ENCODE data around the gene TMEM98. TPM values are rescaled to one million over a fixed set of nuclear protein-coding genes. Genes with fewer than 3 reads are reported as not detected.

TMEM98 gene
- total RNA-seq, 1 experiment from 2014 or later = not detected

DNA sequence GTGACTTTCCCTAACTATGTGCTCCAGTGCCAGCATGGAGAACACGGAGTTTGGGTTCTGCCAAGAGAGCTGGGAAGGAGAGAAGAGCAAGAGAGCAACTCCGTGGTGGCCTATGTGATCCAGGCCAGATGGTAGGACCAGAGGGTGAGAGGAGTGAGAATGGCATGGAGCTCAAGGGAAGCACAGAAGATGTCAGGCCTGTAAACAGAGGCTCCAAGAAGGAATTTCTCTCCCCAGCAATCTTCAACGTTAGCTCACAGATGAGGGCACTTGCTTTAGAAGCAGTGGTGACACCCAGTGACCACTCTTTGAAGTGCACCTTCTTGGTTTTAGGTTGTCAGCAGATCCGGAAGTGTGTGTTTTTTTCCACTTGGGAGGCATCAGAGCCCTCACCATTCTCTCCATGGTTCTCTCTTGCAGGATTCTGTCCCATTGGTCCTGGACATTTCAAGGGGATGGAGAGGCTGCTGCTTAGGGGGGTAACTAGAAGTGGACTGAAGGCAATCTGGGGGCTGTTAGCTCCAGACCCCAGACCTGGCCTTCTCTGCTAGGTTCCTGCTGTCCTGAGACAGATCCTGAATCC lies 18.1 kb upstream of the TMEM98 start:
- Histone ChIP-seq H3K4me2 (ENCODE audit: low read depth, low read length, poor library complexity, severe bottlenecking) (no peak overlapping the region), H3K9ac (ENCODE audit: low read length) (no peak overlapping the region), H3K79me2 (ENCODE audit: low read length) (no peaks in the 10 kb centered on the region), H3K9me3 (ENCODE audit: low read length) (no peaks in the 10 kb centered on the region), H2AFZ (ENCODE audit: low read length) (no peak overlapping the region; the same call in 1 of the 2 replicates), H3K9me2 (replicated peaks; ENCODE audit: insufficient read depth, low read length) (no peaks in the 10 kb centered on the region), H3K27me3 (ENCODE audit: low read length) (no peaks in the 10 kb centered on the region), H3K4me1 (ENCODE audit: low read length) (no peaks in the 10 kb centered on the region), H4K20me1 (ENCODE audit: insufficient read depth, low read depth, low read length) (no peaks in the 10 kb centered on the region), H3K27ac (ENCODE audit: low read length) (no peak overlapping the region), H3K4me3 (ENCODE audit: low read length) (no peak overlapping the region), H3K36me3 (ENCODE audit: insufficient read depth, low read length) (no peaks in the 10 kb centered on the region)
- peak; percentile 76 for DNase-seq

DNA sequence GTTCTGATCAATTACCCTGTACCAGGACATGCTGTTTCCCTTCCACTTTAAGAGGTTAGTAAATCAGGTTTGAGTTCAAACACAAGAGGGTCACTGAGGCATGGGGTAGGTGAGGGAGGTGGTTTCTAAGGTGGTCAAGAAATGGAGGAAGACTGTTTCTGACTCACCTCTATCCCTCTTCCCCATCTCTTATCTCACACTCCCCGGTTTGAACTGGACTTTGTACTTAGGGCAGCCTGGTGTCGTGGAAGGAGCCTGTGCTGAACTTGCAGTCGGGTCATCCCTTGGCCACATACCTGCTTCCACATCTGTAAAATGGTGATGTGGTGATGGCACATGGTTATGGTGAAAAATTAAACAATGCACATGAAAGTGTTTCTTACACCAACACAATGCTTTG lies 17.2 kb upstream of the TMEM98 start:
- Histone ChIP-seq H2AFZ (ENCODE audit: low read length) (no peak overlapping the region), H3K4me2 (ENCODE audit: low read depth, low read length, poor library complexity, severe bottlenecking) (no peak overlapping the region), H3K79me2 (ENCODE audit: low read length) (no peaks in the 10 kb centered on the region), H3K9me2 (replicated peaks; ENCODE audit: insufficient read depth, low read length) (no peaks in the 10 kb centered on the region), H3K36me3 (ENCODE audit: insufficient read depth, low read length) (no peaks in the 10 kb centered on the region), H3K27ac (ENCODE audit: low read length) (no peak overlapping the region), H3K4me1 (ENCODE audit: low read length) (no peaks in the 10 kb centered on the region), H3K27me3 (ENCODE audit: low read length) (no peaks in the 10 kb centered on the region), H4K20me1 (ENCODE audit: insufficient read depth, low read depth, low read length) (no peaks in the 10 kb centered on the region), H3K9me3 (ENCODE audit: low read length) (no peaks in the 10 kb centered on the region), H3K9ac (ENCODE audit: low read length) (no peak overlapping the region), H3K4me3 (ENCODE audit: low read length) (no peak overlapping the region)
- DNase-seq = no peak

DNA sequence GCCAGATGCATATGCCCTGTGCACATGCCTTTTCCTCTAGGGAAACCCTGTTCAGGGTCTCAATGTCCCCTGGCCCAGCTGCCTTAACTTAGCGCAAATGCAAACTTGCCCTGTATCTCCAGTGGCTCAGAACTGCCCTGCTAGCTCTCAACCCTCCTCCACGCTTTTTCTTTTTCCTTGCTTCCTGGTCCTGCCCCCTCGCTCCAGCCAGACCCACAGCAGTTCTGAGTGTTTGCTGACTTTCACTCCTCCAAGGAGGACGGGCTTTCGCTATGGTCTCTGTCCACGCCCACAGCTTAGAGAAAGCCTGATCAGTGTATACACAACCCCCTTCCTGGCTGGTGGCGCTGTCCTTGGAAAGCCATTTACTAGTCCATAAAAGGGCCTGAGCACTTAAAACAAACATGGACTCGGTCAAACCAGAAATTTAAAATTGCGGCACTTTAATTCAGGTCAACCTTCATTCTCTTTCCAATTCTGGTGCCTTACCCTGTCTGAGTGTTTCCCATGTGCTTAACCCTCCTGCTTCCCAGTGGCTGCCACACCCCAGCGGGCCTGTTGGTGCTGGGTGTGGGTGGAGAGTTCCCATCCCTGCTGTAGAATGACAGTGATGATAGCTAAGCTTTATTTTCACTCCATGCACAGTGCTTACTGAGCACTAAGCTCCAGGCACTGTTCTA lies 15.6 kb upstream of the TMEM98 start:
- Histone ChIP-seq H3K9ac (ENCODE audit: low read length) (no peak overlapping the region), H3K79me2 (ENCODE audit: low read length) (no peaks in the 10 kb centered on the region), H2AFZ (ENCODE audit: low read length) (no peak overlapping the region), H3K4me1 (ENCODE audit: low read length) (no peaks in the 10 kb centered on the region), H3K9me2 (replicated peaks; ENCODE audit: insufficient read depth, low read length) (no peaks in the 10 kb centered on the region), H3K36me3 (ENCODE audit: insufficient read depth, low read length) (no peaks in the 10 kb centered on the region), H3K4me3 (ENCODE audit: low read length) (no peak overlapping the region), H3K9me3 (ENCODE audit: low read length) (no peaks in the 10 kb centered on the region), H3K27ac (ENCODE audit: low read length) (no peak overlapping the region), H4K20me1 (ENCODE audit: insufficient read depth, low read depth, low read length) (no peaks in the 10 kb centered on the region), H3K27me3 (ENCODE audit: low read length) (no peaks in the 10 kb centered on the region), H3K4me2 (ENCODE audit: low read depth, low read length, poor library complexity, severe bottlenecking) (no peak overlapping the region)
- DNase-seq = no peak

DNA sequence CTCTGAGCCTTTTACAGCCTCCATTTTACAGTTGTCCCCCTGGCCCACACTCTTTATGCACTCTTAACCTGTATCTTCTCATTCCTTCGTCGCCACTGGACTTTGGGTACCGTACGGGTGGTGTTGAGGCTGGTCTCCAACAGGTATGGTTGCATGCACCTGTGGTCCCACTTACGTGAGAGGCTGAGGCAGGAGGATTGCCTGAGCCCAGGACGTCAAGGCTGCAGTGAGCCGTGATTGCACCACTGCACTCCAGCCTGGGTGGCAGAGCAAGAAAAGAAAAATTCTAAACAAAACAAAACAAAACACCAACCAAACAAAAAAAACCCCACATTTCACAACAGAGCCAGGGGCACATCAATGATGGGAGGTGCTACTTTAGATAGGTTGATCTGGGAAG lies 14.4 kb upstream of the TMEM98 start:
- Histone ChIP-seq H4K20me1 (ENCODE audit: insufficient read depth, low read depth, low read length) (no peaks in the 10 kb centered on the region), H3K79me2 (ENCODE audit: low read length) (no peaks in the 10 kb centered on the region), H3K9ac (ENCODE audit: low read length) (no peak overlapping the region), H2AFZ (ENCODE audit: low read length) (no peak overlapping the region), H3K27ac (ENCODE audit: low read length) (no peak overlapping the region), H3K9me3 (ENCODE audit: low read length) (no peaks in the 10 kb centered on the region), H3K36me3 (ENCODE audit: insufficient read depth, low read length) (no peaks in the 10 kb centered on the region), H3K27me3 (ENCODE audit: low read length) (no peaks in the 10 kb centered on the region), H3K4me3 (ENCODE audit: low read length) (no peak overlapping the region), H3K4me1 (ENCODE audit: low read length) (no peaks in the 10 kb centered on the region), H3K9me2 (replicated peaks; ENCODE audit: insufficient read depth, low read length) (no peaks in the 10 kb centered on the region), H3K4me2 (ENCODE audit: low read depth, low read length, poor library complexity, severe bottlenecking) (no peak overlapping the region)
- no peak for DNase-seq

DNA sequence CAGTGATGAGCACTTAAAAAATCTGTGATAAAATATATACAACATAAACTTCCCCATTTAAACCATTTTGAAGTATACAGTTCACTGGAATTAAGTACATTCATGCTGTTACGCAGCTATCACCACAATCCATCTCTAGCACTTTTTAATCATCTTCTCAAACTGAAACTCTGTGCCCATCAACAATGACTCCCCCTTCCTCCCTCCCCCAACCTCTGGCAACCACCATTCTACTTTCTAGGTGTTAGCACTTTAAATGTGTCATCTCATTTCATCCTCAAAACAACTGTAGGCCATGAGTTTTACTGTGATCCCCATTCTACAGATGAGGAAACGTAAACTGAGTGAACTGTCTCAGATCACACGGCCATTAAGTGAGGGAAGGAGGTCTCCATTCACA lies 13.8 kb upstream of the TMEM98 start:
- Histone ChIP-seq H3K9me3 (ENCODE audit: low read length) (no peaks in the 10 kb centered on the region), H3K4me3 (ENCODE audit: low read length) (no peak overlapping the region), H4K20me1 (ENCODE audit: insufficient read depth, low read depth, low read length) (no peaks in the 10 kb centered on the region), H2AFZ (ENCODE audit: low read length) (no peak overlapping the region), H3K4me2 (ENCODE audit: low read depth, low read length, poor library complexity, severe bottlenecking) (no peak overlapping the region), H3K27ac (ENCODE audit: low read length) (no peak overlapping the region), H3K4me1 (ENCODE audit: low read length) (no peaks in the 10 kb centered on the region), H3K9ac (ENCODE audit: low read length) (no peak overlapping the region), H3K79me2 (ENCODE audit: low read length) (no peaks in the 10 kb centered on the region), H3K36me3 (ENCODE audit: insufficient read depth, low read length) (no peaks in the 10 kb centered on the region), H3K9me2 (replicated peaks; ENCODE audit: insufficient read depth, low read length) (no peaks in the 10 kb centered on the region), H3K27me3 (ENCODE audit: low read length) (no peaks in the 10 kb centered on the region)
- DNase-seq = no peak

DNA sequence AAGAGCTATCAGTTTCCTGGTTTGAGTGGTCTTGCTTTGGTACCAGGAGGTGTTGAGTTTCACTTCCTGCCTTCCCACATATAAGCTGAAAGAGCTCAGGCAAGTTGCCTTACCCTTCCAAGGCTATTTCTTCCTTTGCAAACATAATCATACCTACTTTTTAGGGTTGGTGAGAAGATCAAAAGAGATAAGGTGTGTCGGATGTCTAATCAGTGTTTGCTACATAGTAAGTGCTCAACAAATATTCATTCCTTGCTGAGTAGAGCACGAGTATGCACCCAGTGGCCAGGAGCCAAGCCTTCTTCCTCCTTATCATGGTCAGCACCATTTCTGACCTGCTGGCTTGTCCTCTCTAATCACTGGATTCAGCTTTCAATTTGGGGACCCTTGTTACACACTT lies 12.7 kb upstream of the TMEM98 start:
- DNase-seq = no peak
- no peak overlapping the region for H3K9ac ChIP-seq (ENCODE audit: low read length)
- no peak overlapping the region for H3K4me2 ChIP-seq (ENCODE audit: low read depth, low read length, poor library complexity, severe bottlenecking)

DNA sequence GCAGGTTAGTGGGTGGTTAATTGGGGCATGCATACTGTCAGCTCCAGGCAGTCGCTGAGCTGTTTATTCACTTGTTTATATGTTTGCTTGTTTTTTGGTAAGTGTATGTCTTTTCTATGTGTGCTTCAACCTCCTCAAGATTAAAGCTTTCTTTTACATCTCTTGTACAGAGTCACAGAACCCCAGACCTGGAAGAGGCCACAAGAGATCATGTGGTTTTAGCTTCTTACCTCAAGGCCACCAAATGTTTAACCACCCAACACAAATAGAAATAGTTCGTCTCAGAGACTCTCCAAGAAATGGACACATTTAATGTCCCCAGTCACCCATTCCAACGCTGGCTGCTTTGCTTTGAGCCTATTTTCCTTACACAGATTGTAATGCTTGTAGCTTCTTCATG lies 11.8 kb upstream of the TMEM98 start:
- DNase-seq = no peak
- no peaks in the 10 kb centered on the region for H3K9me2 ChIP-seq (replicated peaks; ENCODE audit: insufficient read depth, low read length)

More for the DNA sequence above, 12.7 kb upstream of the TMEM98 start:
- H3K9me2 ChIP-seq (replicated peaks; ENCODE audit: insufficient read depth, low read length) = no peaks in the 10 kb centered on the region
- H3K27me3 ChIP-seq (ENCODE audit: low read length) = no peaks in the 10 kb centered on the region
- H3K4me3 ChIP-seq (ENCODE audit: low read length) = no peak overlapping the region
- H3K27ac ChIP-seq (ENCODE audit: low read length) = no peak overlapping the region
- H2AFZ ChIP-seq (ENCODE audit: low read length) = no peak overlapping the region
- no peaks in the 10 kb centered on the region for H3K9me3 ChIP-seq (ENCODE audit: low read length)
- H3K79me2 ChIP-seq (ENCODE audit: low read length) = no peaks in the 10 kb centered on the region
- H4K20me1 ChIP-seq (ENCODE audit: insufficient read depth, low read depth, low read length) = no peaks in the 10 kb centered on the region
- H3K4me1 ChIP-seq (ENCODE audit: low read length) = no peaks in the 10 kb centered on the region
- H3K36me3 ChIP-seq (ENCODE audit: insufficient read depth, low read length) = no peaks in the 10 kb centered on the region

DNA sequence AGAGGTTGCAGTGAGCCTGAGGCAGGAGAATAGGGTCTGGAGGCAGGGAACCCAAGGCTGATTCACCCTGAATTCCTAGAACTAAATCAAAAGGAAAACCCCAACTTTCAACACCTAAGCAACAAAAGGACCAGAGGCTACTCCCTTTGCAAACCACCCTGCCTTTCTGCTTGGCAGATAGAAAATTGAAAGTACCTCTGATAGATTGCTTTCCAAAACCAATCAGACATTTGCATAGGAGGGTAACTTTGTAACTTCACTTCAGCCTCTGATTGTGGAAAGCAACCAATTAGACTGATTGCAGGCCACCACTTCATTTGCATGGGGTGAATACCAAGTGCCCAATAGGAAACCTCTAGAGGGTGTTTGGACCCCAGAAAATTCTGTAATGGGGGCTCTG lies 10.9 kb upstream of the TMEM98 start:
- no peaks in the 10 kb centered on the region for H3K4me1 ChIP-seq (ENCODE audit: low read length)
- H3K79me2 ChIP-seq (ENCODE audit: low read length) = no peaks in the 10 kb centered on the region
- no peaks in the 10 kb centered on the region for H4K20me1 ChIP-seq (ENCODE audit: insufficient read depth, low read depth, low read length)
- no peaks in the 10 kb centered on the region for H3K36me3 ChIP-seq (ENCODE audit: insufficient read depth, low read length)
- no peak overlapping the region for H2AFZ ChIP-seq (ENCODE audit: low read length)
- no peak overlapping the region for H3K4me3 ChIP-seq (ENCODE audit: low read length)
- no peak overlapping the region for H3K4me2 ChIP-seq (ENCODE audit: low read depth, low read length, poor library complexity, severe bottlenecking)
- no peak overlapping the region for H3K9ac ChIP-seq (ENCODE audit: low read length)
- H3K9me3 ChIP-seq (ENCODE audit: low read length) = no peaks in the 10 kb centered on the region
- H3K27ac ChIP-seq (ENCODE audit: low read length) = no peak overlapping the region
- H3K27me3 ChIP-seq (ENCODE audit: low read length) = no peaks in the 10 kb centered on the region
- DNase-seq = no peak
- H3K9me2 ChIP-seq (replicated peaks; ENCODE audit: insufficient read depth, low read length) = no peaks in the 10 kb centered on the region

More for the DNA sequence above, 11.8 kb upstream of the TMEM98 start:
- H2AFZ ChIP-seq (ENCODE audit: low read length) = no peak overlapping the region
- H3K4me1 ChIP-seq (ENCODE audit: low read length) = no peaks in the 10 kb centered on the region
- H3K9me3 ChIP-seq (ENCODE audit: low read length) = no peaks in the 10 kb centered on the region
- H3K4me2 ChIP-seq (ENCODE audit: low read depth, low read length, poor library complexity, severe bottlenecking) = no peak overlapping the region
- no peak overlapping the region for H3K4me3 ChIP-seq (ENCODE audit: low read length)
- H3K27me3 ChIP-seq (ENCODE audit: low read length) = no peaks in the 10 kb centered on the region
- no peaks in the 10 kb centered on the region for H3K36me3 ChIP-seq (ENCODE audit: insufficient read depth, low read length)
- no peaks in the 10 kb centered on the region for H4K20me1 ChIP-seq (ENCODE audit: insufficient read depth, low read depth, low read length)
- no peaks in the 10 kb centered on the region for H3K79me2 ChIP-seq (ENCODE audit: low read length)
- no peak overlapping the region for H3K9ac ChIP-seq (ENCODE audit: low read length)
- no peak overlapping the region for H3K27ac ChIP-seq (ENCODE audit: low read length)
